Iris pigment epithelial cell (primary cell): ENCODE measurements around the gene KIAA1755.

ENCODE experiments used
- DNase-seq: peaks from one replicate; pipeline ENCODE4 v3.0.0-alpha.2; 2011; ENCODE audit warnings: low read depth

The KIAA1755 gene

DNA sequence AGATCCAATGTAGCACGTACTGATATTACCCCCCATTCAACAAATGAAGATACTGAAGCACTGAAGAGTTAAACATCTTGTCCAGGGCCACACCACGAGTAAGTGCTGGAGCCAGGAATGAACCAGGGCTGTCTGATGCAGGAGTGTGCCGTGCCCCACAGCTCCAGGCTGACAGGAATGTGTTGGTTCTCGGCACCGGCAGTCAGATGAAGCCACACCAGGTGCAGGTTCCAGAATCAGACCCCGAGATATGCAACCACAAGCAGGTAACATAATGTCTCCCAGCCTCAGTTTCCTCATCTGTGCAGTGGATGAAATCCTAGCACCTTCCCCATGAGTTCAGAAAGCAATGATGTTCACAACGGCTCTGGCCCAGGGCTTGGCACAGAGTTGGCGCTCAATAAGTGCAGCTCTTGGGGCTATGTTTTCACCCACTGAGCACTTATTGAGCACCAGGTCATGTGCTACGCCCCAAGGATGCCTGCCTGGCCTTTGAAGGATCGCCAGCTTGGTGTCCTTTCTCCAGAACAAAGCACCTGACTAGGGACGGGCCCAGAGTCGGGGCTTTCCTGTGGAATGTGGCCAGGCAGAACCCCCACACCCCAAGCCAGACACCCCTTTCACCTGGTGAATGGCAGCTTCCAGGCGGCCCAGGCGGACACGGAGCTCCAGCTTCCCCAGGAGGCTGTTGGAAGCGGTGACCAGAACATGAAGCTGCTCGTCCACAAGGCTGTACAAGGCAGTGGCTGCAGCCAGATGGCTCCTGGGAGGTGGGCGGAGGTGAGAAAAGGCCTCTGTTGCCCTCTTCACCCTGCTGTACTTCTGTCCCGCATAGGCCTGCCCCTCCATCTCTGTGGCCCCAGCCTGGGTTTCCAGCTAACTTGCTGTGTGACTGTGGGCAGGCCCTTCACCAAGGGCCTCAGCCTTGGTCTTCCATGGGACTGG lies 41.3 kb downstream of the KIAA1755 start:
- no peak for DNase-seq

GRCh38 chr20:38218566-38218885 lies 42.0 kb downstream of the KIAA1755 start:
- no peak for DNase-seq

DNA sequence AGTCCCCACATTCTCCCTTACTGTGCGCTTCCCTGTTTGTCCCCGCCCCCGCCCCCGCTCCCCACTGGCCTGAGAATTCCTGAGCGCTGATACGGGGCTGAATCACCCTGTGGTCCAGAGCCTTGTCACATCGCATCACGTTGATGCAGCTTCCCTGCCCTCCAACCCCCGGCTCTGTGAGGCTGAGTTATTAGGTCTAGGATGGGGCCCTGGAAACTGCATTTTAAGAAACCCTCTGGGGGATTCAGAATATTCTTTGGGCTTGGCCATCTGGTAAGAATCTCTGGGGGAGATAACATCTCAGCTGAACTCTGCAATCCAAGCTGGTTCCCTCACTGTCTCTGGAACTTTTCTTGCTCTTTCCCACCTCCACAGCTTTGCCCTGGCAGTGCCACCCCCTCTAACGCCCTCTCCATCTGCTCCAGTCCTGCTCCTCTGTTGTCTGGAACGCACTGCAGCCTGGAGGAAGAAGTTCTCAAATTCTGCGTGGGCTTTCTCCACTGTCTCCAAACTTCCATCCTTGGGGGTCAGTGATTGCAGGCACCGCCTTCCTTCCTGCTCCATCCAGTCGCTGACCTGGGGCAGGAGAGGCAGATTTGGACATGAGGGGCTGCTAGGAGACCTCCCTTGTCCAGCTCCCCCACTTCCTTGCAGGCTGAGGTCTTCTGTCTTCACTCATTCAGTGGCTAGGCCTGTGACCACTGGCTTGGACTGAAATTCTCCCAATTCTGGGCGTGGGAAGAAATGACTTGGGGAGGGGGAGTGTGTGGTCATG lies 42.6 kb downstream of the KIAA1755 start:
- DNase-seq: peak; percentile 92

DNA sequence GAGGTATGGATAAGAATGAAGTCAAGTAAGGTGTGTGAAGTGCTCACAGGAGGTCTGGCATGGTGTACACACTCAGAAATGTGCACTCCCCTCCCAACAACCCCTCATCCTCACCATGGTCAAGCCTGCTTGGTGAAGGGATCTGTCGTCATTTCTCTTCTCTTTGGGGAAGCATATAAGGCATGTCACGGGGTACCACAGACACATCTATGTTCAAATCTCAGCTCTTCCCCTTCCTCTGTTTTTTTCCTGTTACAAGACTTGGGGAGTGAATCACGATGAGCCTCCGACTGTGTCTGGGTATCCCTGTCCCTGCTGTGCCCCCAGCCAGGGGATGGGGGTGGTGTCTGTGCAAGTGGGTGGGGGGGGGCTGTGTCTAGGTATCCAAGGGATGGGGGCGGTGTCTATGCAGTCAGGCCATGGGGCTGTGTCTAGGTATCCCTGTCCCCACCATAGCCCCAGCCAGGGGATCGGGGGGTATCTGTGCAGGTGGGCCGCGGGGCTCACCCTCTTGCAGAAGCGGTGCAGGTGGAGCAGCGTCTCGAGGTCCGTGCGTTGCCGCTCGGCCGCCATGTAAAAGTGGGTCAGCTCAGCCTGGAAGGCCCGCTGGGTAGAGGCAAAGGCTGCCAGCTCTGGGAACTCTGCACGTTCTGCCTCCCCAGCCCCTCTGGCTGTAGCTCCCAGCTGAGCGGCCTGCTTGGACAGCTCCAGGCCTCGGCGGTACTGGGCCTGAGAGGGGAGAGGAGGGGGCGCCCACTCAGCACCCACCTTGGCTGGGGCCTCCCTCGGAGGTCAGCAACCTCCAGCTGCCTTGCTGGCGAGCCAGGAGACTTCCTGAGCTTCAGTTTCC lies 43.6 kb downstream of the KIAA1755 start:
- no peak for DNase-seq

- DNase-seq: no peak
Observed at GRCh38 chr20:38216201-38216600, 44.3 kb downstream of the KIAA1755 start.

DNA sequence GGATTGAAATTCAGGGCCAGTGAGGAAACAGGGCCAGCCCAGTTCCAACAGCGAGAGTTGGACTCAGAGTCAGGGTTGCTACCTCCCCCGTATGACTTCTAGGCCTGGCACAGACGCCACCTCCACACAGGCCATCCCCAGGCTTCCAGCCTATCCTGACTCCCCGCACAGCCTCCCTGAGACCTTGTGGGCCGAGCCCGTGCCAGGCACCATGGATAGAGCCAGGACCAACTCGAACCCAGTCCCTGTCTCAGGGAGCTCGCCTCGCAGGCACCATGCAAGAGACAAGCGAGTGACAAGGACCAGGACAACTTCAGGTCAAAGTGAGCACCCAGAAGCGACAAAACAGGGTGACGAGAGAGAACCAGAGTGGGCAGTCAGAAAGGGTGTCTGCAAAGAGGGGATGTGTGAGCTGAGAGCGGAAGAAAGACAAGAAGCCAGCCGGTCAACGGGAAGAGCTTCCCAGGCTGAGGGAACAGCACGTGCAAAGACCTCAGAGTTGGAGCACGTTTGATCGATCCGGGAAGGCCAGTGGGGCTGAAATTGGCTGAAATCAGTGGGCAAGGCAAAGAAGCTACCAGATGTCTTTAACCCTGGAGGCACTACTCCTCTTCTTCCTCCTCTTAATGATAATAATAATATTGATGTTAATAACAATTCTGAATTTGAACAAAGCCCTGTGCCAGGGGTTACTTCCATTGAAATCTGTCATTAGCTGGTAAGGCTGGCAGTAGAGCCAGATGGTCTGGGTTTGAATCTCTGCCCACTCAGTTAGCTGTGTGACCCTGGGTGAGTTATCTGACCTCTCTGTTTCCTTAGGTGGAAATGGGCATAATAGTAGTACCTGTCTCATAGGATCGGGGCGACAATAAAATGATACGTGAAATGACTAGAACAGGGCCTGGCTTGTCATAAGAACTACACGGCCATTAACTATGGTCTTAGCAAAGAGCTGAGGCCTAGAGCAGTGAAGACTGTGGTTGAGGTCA lies 45.0 kb downstream of the KIAA1755 start:
- no peak for DNase-seq

DNA sequence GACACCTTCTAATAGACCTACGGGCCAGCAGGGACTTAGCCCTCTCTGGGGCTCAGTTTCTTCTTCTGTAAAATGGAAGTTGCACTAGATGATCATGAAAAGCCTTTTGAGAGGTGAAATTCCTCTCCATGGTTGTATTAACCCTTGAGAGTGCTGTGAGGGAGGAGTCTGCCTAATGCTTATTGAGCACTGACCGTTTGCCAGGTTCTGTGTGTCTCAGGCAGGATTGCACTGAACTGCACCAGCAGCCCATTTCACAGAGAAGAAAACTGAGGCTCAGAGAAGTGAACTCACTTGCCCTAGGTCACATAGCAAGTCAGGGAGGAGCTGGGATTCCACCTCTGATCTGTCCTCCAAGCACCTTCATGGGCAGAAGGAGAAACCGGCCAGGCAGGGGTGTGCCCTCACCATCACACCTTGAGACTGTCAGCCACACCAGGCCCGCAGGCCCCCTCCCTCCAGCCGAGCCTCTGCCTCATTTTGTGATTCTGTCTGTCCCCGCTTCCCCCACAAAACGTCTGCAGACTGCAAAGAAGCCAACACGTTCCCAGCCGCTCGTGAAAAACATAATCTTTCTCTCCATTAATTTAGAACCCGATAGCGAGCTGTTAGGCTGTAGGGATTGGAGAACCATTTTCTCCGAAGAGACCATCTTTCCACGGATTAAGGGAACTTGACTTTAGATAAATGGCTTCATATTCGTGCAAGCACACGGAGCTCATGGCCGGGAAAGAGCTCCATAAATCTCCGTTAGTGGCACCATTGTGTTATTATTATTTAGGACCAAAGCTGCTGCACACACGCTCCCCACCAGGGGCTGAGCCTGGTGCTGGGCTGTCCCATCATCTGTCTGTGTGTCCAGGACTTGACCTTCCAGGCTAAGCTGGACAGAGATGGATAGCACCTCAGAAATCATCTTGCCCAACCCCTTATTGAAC lies 46.0 kb downstream of the KIAA1755 start:
- no peak for DNase-seq

- DNase-seq: no peak
Observed at GRCh38 chr20:38213607-38213940, 47.0 kb downstream of the KIAA1755 start.

DNA sequence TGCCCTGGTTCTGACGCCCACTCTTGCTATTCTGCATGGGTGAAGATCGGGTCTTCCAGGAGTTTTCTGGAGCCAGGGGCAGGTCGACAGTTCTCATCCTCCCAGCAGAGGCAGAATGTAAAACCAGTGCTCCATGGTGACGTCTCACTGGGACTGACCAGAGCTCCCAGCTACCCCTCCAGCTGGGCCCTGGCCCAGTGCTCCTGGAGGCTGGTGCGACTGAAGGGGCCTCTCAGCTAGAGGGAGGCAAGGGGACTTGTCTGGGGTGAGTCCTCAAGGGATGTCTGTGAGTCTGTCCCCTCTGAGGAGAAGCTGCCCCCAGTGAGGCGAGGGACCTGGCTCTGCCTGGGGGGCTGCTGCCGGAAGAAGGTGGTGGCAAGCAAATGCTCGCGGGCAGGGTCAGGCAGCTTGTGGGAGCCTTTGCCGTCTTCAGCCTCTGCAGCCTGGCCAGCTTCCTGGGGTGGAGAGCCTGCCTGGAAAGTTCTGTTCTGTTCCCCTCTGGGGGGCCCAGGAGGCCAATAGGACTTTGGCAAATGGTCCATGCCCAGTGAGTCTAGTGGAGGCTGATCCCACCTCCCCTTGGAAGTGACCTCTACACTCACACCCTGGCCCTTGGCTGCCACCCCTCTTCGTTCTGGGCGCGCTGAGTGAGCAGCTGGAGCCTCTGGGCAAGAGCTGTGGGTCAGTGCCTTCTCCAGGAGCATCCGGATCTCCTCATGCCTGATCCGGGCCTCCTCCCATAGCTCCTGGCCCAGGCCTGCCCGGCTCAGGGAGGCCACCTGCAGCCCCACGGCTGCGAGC lies 47.5 kb downstream of the KIAA1755 start:
- DNase-seq: no peak

- no peak for DNase-seq
Observed at GRCh38 chr20:38211200-38212097, 49.1 kb downstream of the KIAA1755 start.

DNA sequence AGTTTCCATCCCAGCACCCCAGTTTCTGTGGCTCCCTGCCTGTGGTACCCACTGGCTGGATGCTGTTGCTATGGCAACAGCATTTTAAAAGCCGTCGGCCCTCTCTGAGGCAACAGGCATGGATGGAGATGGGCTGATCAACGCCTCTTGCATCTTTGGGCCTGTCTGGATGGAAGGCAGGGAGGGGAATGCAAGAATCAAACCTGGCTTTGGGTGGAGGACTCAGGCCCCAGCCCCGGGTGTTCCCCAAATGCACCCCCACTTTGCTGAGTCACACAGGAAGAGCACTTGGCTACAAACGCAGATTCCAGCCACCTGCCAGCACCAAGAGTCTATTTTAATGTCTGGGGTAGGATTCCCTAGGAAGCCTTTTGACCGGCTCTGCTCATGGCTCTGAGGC lies 49.8 kb downstream of the KIAA1755 start:
- no peak for DNase-seq

- no peak for DNase-seq
Observed at GRCh38 chr20:38209736-38210405, 50.7 kb downstream of the KIAA1755 start.

DNA sequence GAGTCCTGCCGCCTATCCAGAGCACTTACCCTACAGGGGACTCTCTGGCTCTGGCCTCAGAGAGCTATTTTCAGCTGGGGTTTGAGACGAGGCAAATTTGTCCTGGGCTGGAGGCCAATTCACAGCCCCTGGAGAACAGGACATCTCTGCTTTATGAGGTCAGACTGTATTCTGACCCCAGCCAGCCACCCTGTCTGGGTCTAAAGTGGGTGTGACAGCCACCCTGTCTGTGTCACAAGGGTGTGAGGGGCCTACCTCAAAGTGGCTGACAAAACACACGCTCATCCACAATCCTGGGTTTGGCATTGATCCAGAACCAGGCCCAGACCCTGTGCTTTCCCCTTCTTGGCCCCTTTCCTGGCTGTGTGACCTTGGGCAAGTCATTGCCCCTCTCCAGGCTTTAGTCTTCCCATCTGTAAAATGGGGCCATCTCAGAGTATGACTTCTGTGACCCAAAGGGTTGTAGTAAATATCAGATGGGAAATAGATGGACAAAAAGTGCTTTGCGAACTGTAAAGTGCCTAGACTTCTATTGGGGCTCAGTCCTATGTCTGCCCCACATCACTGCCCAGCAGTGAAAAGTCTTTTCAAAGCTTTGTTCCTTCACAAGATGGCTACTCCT lies 51.4 kb downstream of the KIAA1755 start:
- DNase-seq: no peak

DNA sequence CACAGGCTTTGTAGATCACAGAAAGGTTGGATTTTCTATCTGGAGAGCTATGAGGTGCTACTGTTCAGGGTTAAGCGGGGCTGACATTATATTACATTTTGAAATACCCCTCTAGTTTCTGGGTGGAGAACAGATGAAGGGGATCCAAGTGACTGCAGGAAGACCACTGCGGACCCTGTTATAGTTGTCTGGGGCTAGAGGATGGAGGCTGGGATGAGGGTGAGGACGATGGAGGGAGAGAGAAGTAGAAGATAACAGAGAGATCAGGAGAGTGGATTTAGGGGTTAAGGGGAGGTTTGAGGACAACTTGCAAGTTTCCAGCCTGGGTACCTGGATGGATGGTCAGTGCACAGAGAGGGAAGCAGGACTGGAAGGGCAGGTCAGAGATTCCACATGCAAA lies 52.0 kb downstream of the KIAA1755 start:
- DNase-seq: no peak

GRCh38 chr20:38208088-38208487 lies 52.4 kb downstream of the KIAA1755 start:
- no peak for DNase-seq

DNA sequence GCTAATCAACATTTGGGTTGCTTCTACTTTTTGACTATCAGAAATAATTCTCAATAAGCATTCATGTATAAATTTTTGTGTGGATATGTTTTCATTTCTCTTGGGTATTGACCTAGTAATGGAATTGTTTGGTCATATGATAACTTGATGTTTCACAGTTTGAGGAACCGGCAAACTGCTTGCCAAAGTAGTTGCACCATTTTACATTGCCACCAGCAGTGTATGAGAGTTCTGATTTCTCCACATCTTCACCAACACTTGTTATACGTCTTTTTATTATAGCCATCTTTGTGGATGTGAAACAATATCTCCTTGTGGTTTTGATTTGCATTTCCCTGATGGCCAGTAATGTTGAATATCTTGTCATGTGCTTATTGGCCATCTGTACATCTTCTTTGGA lies 52.9 kb downstream of the KIAA1755 start:
- DNase-seq: no peak

- DNase-seq: no peak
Observed at GRCh38 chr20:38205001-38205400, 55.5 kb downstream of the KIAA1755 start.
